ENCODE data around the gene SLC2A5. TPM values are rescaled to one million over a fixed set of nuclear protein-coding genes. Genes with fewer than 3 reads are reported as not detected.

Gene SLC2A5
- polyA plus RNA-seq, 1 donor from 2014 or later: 10.0 TPM

Other genes starting within 250 kb of the SLC2A5 start
- gene ENO1, start 190.9 kb downstream of the SLC2A5 start, polyA plus RNA-seq: 728 TPM
- gene CA6, start 123.8 kb downstream of the SLC2A5 start, polyA plus RNA-seq: not detected
- not detected for gene SLC2A7, start 43.2 kb downstream of the SLC2A5 start, polyA plus RNA-seq
- 1.3 TPM for gene GPR157, start 59.5 kb upstream of the SLC2A5 start, polyA plus RNA-seq
- gene H6PD, start 165.1 kb upstream of the SLC2A5 start, polyA plus RNA-seq: 11.3 TPM
- gene SPSB1, start 223.3 kb upstream of the SLC2A5 start, polyA plus RNA-seq: 1.8 TPM

All from IgD-negative memory B cell (primary cell).